NAMALWA (cell line): Measurements from ENCODE around the gene ZNF398.
"Not testable (repeated sequence)": the region's sequence is repeated elsewhere in the genome, so short reads cannot be mapped to it uniquely, and the experiment has no call there.

Experiments used
- DNase-seq: peaks from one replicate; pipeline ENCODE4 v3.0.0-alpha.2; 2015; ENCODE audit warnings: low spot score

ZNF398 gene

GRCh38 chr7:149147072-149147751 lies at the start of gene ZNF398:
Gene ZNF398 (plus strand): TSS chr7:149147453. CDS start chr7:149147743, 290 bp downstream.
- peak; percentile 96 for DNase-seq

GRCh38 chr7:149099058-149099457 lies 48.2 kb upstream of the ZNF398 start:
- no peak for DNase-seq

GRCh38 chr7:149100821-149101220 lies 46.4 kb upstream of the ZNF398 start:
- no peak for DNase-seq

GRCh38 chr7:149102666-149103065 lies 44.6 kb upstream of the ZNF398 start:
- no peak for DNase-seq

- no peak for DNase-seq
Observed at GRCh38 chr7:149103424-149103823, 43.8 kb upstream of the ZNF398 start.

- no peak for DNase-seq
Observed at GRCh38 chr7:149104214-149104613, 43.0 kb upstream of the ZNF398 start.

GRCh38 chr7:149104749-149105148 lies 42.5 kb upstream of the ZNF398 start:
- no peak for DNase-seq

GRCh38 chr7:149109969-149110368 lies 37.3 kb upstream of the ZNF398 start:
- no peak for DNase-seq

- DNase-seq = peak; percentile 47
Observed at GRCh38 chr7:149125189-149125862, 21.9 kb upstream of the ZNF398 start.

GRCh38 chr7:149125863-149126661 lies 21.2 kb upstream of the ZNF398 start, which contains the start of gene ZNF425:
Gene ZNF425 (minus strand): TSS chr7:149126324. CDS start chr7:149126213, 111 bp downstream.
- DNase-seq = peak; percentile 98

- DNase-seq = peak; percentile 70
Observed at GRCh38 chr7:149126662-149127266, 20.5 kb upstream of the ZNF398 start.

- DNase-seq = no peak
Observed at GRCh38 chr7:149130572-149131198, 16.6 kb upstream of the ZNF398 start.

GRCh38 chr7:149133028-149133710 lies 14.1 kb upstream of the ZNF398 start:
- DNase-seq = no peak

GRCh38 chr7:149136118-149136517 lies 11.1 kb upstream of the ZNF398 start:
- no peak for DNase-seq

- no peak for DNase-seq
Observed at GRCh38 chr7:149140831-149141230, 6.4 kb upstream of the ZNF398 start.

GRCh38 chr7:149141893-149142292 lies 5.4 kb upstream of the ZNF398 start:
- DNase-seq = no peak

GRCh38 chr7:149144436-149144922 lies 2.8 kb upstream of the ZNF398 start:
- not testable (repeated sequence) for DNase-seq

GRCh38 chr7:149145031-149145845 lies 2.0 kb upstream of the ZNF398 start:
- no peak for DNase-seq

- DNase-seq = peak; percentile 77
Observed at GRCh38 chr7:149147752-149148653, 750 bp downstream of the ZNF398 start.
